Measurements from ENCODE around the gene FAM216A.

FAM216A gene

GRCh38 chr12:110530511-110530910 is 61.9 kb downstream of the FAM216A start:
- H3K27ac ChIP-seq (ENCODE audit: low read depth, low read length), result no peak overlapping the region
- H3F3A ChIP-seq (ENCODE audit: insufficient read depth), result 0 out of 2 replicates have a peak, but pooled peaks cover 2% of the 10 kb centered on the region
- no peaks in the 10 kb centered on the region for H3K79me2 ChIP-seq (ENCODE audit: insufficient read depth, low read length)
- no peaks in the 10 kb centered on the region for H3K9me2 ChIP-seq (replicated peaks; ENCODE audit: insufficient read depth, low read length)
- H2AFZ ChIP-seq (ENCODE audit: low read depth, low read length, severe bottlenecking), result no peak overlapping the region
- no peak overlapping the region for H3K9ac ChIP-seq (ENCODE audit: low read length)
- no peaks in the 10 kb centered on the region for H3K27me3 ChIP-seq (ENCODE audit: low read length)
- H3K36me3 ChIP-seq (ENCODE audit: low read length), result no peaks in the 10 kb centered on the region; the same call in 1 of the 2 replicates
- H3K4me3 ChIP-seq (ENCODE audit: insufficient read depth, low read length, poor library complexity, severe bottlenecking), result no peak overlapping the region
- no peaks in the 10 kb centered on the region for H4K20me1 ChIP-seq (ENCODE audit: low read depth, low read length)
- TF ChIP-seq EZH2phosphoT487 (conservative IDR thresholded peaks at IDR 0.05; ENCODE audit: low read length) (no peak), CTCF (IDR thresholded peaks at IDR 0.05; ENCODE audit: insufficient read depth, low read length, poor library complexity, severe bottlenecking) (no peak)
- no peaks in the 10 kb centered on the region for H3K9me3 ChIP-seq (ENCODE audit: insufficient read depth, low read length)
- H3K4me2 ChIP-seq (ENCODE audit: low read depth, low read length, poor library complexity, severe bottlenecking), result no peak overlapping the region

- no peak overlapping the region for H3K4me3 ChIP-seq (ENCODE audit: insufficient read depth, low read length, poor library complexity, severe bottlenecking)
- TF ChIP-seq EZH2phosphoT487 (conservative IDR thresholded peaks at IDR 0.05; ENCODE audit: low read length) (no peak), CTCF (IDR thresholded peaks at IDR 0.05; ENCODE audit: insufficient read depth, low read length, poor library complexity, severe bottlenecking) (no peak)
- H3K4me2 ChIP-seq (ENCODE audit: low read depth, low read length, poor library complexity, severe bottlenecking), result no peak overlapping the region
- H3K9me2 ChIP-seq (replicated peaks; ENCODE audit: insufficient read depth, low read length), result no peaks in the 10 kb centered on the region
- peaks cover under 1% of the 10 kb centered on the region for H3K36me3 ChIP-seq (ENCODE audit: low read length)
- no peaks in the 10 kb centered on the region for H3K9me3 ChIP-seq (ENCODE audit: insufficient read depth, low read length)
- H3K9ac ChIP-seq (ENCODE audit: low read length), result no peak overlapping the region
- H4K20me1 ChIP-seq (ENCODE audit: low read depth, low read length), result no peaks in the 10 kb centered on the region
- no peak overlapping the region for H2AFZ ChIP-seq (ENCODE audit: low read depth, low read length, severe bottlenecking)
- no peaks in the 10 kb centered on the region for H3K79me2 ChIP-seq (ENCODE audit: insufficient read depth, low read length)
- H3K27me3 ChIP-seq (ENCODE audit: low read length), result no peaks in the 10 kb centered on the region
- H3F3A ChIP-seq (ENCODE audit: insufficient read depth), result 0 out of 2 replicates have a peak, but pooled peaks cover 2% of the 10 kb centered on the region
- no peak overlapping the region for H3K27ac ChIP-seq (ENCODE audit: low read depth, low read length)
These were observed 63.2 kb downstream of the FAM216A start for GRCh38 chr12:110531741-110532333.

- no peak overlapping the region for H3K9ac ChIP-seq (ENCODE audit: low read length)
- peaks cover 6% of the 10 kb centered on the region for H3K36me3 ChIP-seq (ENCODE audit: low read length)
- no peak overlapping the region for H3K4me3 ChIP-seq (ENCODE audit: insufficient read depth, low read length, poor library complexity, severe bottlenecking)
- no peaks in the 10 kb centered on the region for H3K79me2 ChIP-seq (ENCODE audit: insufficient read depth, low read length)
- TF ChIP-seq EZH2phosphoT487 (conservative IDR thresholded peaks at IDR 0.05; ENCODE audit: low read length), result no peak
- no peak for TF ChIP-seq CTCF (IDR thresholded peaks at IDR 0.05; ENCODE audit: insufficient read depth, low read length, poor library complexity, severe bottlenecking)
- H3K27me3 ChIP-seq (ENCODE audit: low read length), result no peaks in the 10 kb centered on the region
- H3K27ac ChIP-seq (ENCODE audit: low read depth, low read length), result no peak overlapping the region
- H3F3A ChIP-seq (ENCODE audit: insufficient read depth), result 0 out of 2 replicates have a peak, but pooled peaks cover 2% of the 10 kb centered on the region
- H2AFZ ChIP-seq (ENCODE audit: low read depth, low read length, severe bottlenecking), result no peak overlapping the region
- H4K20me1 ChIP-seq (ENCODE audit: low read depth, low read length), result no peaks in the 10 kb centered on the region
- H3K9me3 ChIP-seq (ENCODE audit: insufficient read depth, low read length), result no peaks in the 10 kb centered on the region
- no peak overlapping the region for H3K4me2 ChIP-seq (ENCODE audit: low read depth, low read length, poor library complexity, severe bottlenecking)
- no peaks in the 10 kb centered on the region for H3K9me2 ChIP-seq (replicated peaks; ENCODE audit: insufficient read depth, low read length)
These were observed 64.0 kb downstream of the FAM216A start for GRCh38 chr12:110532644-110533043.
